Stimulated activated CD4-positive, alpha-beta T cell treated with anti-CD3 and anti-CD28 coated beads, Interleukin-15, amount 100 ng/mL, for 24 hours (primary cell): ENCODE data around the gene CASP1.
"Not testable (repeated sequence)": the region's sequence is repeated elsewhere in the genome, so short reads cannot be mapped to it uniquely, and the experiment has no call there.

Experiments used
- DNase-seq: peaks from one replicate; pipeline ENCODE4 v3.0.0-alpha.2; 2020

CASP1 gene

DNA sequence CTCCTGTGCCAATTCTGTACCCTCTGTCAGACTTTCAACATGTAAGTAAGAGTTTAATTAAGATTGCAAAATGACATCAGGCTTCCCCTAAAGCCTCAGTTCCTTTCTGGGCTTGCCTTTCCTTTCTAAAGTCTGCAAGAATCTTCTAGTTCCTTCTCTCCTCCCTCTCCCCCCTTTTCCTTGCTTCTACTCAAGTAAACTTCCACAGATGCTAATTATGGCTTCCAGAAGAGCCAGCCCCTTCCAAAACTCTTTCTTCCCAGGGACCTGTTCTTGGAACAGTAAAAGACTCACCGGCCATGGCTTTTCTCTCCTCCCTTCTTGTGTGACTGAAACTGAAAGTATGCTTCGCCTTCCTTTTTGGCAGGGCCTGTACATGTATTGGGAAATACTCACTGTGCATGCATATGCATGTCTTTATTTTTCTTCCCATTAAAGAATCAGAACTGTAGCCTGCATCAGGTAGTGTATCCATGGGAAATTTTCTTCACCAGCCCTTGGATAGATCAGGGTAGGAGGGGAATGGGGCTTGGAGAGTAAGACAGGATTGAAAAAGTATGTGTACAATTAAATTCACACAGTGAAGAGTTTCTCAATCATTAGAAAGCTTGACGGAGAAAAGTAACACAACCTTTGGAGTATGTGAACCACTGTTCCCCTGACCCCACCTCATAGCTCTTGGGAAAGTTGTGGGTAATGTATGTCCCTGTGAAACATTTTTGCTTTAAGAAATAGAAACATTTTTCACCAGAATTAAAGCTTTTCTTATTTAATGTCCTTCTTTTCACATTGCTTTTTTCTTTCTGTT is at the start of gene CASP1:
TSS of gene CASP1 (minus strand) at position 332 of the 808 bp plus-strand sequence. CDS start at position 301, 31 bp downstream.
- DNase-seq, result peak; percentile 30

DNA sequence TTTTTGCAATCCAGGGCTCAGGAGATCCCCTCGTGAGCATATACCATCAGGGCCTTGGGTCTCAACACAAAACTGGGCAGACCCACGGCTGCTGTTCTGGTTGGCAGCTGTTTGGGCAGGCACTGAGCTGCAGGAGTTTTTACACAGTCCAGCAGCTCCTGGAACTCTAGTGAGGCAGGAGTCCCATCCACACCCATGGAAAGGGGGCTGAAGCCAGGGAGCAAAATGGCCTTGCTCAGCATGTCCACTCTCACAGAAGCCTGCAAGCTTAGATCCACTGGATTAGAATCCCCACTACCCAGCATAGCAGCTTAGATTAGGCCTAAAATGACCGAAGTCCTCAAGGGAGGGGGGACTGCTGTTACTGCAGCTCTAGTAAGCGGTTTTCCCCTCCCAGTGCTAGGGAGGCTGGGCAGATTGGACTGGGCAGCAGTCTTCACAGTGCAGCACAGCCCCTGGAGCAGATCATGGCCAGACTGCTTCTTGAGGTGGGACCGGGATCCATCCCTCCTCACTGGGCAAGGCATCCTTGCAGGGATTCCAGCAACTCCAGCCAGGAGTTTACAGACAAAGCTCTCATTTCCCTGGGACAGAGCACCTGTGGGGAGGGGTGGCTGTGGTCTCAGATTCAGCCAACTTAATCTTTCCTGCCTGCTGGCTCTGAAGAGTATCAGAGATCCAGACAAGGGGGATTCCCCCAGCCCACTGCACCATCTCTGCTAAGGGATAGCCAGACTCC is 46.6 kb upstream of the CASP1 start:
- no peak for DNase-seq

DNA sequence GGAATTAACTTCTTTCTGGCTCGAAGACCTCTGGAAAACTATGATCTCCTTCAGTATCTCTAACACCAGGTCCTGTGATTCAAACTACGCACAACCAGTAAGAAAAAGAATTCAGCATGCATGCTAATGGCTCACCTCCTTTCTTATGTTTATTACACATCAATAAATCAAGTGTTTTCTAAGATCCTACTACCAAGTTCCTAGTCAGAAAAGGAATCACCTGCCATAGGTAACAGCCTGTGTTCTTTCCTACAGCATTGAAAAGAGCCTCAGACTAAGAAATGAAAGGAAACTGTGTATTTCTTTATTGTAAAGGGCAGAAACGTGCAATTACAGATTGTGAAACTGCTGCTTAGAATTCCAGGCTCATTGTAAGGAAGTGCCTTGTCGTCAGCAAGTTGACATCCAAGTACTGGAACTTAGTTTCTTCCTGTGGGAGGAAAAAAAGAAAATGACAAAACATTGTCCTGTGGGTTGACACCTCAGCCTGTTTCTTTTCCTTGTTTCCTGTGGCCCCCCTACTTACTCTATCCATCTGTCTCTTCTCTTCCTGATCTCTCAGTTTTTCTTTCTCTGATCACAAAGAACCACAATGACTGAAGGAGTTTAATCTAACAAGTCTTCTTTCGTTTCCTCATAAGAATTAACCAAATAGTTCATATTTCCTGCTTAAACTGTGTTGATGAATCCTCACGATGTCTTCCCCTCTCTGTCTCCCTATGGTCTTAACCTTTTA is 45.4 kb upstream of the CASP1 start:
- not testable (repeated sequence) for DNase-seq

DNA sequence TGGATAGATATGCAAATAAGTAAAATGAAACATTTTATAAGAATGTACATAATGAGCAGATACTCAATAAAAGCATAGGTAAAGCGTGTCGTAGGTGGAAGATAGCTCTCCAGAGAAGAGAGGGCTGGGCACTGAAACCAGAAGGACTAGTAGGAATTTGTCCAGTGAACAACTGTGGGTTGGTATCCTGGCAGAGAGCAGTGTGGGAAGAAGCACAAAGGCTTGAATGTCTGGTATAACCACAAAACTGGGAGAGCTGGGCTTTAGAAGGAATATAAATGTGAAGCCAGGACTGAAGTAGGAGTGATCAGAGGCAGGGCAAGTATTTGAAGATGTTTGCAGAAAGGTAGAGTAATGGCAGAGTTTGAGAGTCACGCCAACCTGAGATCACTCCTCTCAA is 43.3 kb upstream of the CASP1 start:
- no peak for DNase-seq

DNA sequence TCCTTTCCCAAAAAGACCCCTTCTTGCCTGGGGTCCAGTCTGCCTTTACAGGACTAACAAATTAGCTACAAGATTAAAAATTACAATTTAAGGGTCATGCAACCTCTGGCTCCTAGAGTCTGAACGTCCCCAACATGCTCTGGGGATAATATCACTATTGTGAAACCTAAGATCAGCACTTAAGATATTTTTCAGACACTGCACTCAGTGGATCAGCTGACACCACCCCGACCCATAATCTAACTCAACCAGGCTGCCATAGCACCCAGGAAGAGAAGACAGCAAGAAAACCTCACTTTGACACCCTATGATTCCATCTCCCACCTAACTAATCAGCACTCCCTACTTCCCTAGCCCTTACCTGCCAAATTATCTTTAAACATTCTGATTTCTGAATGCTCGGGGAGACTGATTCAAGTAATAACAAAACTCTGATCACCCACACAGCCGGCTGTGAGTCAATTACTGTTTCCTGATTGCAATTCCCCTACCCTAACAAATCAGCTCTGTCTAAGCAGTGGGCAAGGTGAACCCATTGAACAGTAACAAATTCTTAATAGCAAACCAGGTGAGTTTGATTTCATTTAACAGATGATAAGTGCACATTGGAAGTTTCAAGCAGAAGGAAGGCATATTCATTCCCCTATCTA is 42.3 kb upstream of the CASP1 start:
- DNase-seq, result peak; percentile 57

DNA sequence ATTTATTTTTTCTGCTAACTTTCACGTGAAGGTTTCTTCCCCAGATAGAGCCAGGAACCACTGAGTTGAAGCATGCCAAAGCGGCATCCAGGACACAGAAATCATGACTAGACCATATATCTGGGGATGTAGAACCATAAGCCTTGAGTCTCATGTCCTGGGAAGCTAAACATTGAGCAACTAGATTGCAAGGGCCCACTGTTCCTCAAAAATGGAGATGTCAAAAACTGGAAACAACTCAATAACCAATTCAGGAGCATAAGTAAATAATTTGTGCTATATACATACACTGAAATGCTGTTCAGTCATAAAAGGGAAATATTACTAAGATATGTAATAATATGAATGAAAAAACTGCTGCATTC is 39.2 kb upstream of the CASP1 start:
- DNase-seq, result no peak

DNA sequence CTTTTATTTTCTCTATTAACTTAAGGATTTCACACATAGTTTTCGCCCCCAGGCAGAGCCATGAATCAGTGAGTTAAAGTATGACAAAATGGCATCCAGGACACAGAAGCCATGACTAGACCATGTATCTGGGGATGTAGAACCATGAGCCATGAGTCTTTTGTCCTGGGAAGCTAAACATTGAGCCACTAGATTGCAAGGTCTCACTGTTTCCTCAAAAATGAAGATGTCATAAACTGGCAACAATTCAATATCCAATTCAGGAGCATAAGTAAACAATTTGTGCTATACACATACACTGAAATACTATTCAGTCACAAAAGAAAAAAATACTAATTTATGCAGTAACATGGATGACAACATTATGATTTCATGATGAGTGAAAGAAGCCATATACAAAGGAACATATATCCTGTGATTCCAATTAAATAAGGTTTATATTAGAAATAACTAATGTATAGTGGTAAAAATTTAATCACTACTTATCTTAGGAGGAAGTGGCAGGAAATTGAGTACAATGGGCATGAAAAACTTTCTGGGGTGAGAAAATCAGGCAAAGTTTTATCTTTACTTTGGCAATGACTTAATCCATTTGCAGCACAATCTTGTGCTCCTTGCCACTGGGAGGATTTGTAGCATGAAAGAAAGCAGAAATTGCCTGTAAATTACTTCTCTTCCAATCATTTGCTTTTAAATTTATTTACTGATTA is 38.7 kb upstream of the CASP1 start:
- no peak for DNase-seq

DNA sequence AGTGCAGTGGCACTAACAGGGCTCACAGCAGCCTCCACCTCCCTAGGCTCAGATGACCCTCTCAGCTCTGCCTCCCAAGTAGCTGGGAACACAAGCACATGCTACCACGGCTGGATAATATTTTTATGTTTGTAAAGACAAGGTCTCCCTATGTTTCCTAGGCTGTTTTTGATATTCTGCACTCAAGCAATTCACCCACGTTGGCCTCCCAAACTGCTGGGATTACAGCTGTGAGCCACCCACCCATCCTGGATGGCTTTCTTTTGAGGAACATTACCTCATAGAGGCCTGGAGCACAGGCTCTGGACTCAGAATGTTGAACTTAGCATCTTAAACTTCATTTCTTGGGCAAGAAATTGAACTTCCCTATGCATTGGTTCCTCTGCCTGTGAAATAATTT is 37.1 kb upstream of the CASP1 start:
- not testable (repeated sequence) for DNase-seq

DNA sequence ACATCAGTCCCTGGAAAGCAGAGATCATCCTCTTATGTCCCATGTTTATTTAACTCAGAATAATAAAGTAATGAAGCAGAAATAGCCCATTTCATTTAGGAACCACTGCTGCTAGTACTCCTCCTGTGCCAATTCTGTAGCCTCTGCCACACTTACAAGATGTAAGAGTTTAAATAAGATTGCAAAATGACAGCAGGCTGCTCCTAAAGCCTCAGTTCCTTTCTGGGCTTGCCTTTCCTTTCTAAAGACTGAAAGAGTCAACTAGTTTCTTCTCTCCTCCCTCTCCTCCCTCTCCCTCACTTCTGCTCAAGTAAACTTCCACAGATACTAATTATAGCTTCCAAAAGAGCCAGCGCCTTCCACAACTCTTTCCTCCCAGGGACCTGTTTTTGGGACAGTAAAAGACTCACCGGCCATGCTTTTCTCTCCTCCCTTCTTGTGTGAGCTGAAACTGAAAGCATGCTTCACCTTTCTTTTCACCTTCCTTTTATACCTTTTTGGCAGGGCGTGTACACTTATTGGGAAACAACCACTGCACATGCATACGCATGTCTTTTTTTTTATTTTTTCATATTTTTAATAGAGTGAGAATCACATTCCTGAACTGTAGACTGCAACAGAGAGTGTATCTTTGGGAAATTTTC is 36.3 kb upstream of the CASP1 start:
- peak; percentile 6 for DNase-seq

DNA sequence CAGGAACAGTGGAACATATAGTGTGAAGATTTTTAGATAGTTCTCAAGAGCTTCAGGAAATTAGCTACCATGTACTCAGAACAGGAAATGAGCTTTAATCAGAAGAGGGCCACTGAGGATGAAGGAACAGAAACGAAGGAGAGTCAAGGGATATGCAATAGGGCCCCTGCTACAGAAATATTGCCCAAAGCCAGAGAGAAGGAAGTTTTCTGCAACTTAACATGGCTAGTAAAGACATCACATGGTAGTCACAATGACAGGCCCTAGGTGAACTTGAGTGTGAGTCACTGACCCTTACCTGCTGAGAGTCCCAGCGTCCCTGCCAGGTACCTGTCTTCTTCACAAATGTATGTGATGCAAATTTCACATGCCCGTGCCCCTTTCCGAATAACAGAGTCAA is 35.4 kb upstream of the CASP1 start:
- DNase-seq, result no peak

DNA sequence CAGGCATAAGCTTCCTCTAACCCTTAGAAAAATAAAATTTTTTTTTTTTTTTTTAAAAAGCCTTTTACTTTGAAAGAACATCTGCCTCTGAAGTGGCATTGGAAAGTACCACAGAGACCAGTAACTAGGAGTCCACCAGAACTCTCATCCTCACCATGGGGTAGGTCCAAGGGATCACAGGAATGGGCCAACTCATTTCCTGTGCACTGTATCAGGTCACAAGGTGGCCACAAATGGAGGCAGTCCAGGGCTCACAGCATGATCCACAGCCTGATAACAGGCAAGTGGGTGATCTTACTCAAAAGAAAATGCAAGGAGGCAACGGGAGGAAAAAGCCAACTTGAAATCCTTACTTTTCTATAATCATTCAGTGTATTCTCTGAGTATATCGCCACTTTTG is 34.8 kb upstream of the CASP1 start:
- not testable (repeated sequence) for DNase-seq

DNA sequence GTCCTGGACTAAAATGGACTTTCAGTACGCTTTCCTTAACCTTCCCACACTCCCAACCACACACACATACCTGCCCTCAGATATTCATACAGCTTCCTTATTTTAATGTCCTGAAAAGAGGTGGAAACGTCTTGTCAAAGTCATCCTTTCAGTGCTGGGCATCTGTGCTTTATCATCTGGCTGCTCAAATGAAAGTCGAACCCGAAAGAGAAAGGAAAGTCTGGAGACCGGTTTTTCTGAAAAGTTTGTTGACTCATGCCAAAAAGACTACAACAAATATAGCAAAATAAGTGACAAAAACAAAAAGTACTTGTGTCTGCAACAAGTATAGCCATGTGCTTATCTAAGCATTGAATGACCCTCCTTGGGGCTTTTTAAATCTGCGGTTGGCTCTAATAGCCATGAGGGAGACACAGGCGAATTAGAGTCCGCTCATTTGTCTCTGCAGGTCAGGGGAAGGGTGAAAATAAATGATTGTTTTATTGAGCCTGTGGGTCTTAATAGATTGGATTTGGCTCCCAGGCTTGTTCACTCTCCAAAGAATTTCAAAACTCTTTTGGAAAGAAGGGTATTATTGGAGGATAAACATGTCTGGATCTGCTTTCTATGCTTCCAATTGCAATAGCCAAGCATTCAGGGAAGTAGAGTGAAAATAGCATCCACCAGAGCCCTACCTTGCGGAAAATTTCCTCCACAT is 28.4 kb upstream of the CASP1 start:
- not testable (repeated sequence) for DNase-seq

DNA sequence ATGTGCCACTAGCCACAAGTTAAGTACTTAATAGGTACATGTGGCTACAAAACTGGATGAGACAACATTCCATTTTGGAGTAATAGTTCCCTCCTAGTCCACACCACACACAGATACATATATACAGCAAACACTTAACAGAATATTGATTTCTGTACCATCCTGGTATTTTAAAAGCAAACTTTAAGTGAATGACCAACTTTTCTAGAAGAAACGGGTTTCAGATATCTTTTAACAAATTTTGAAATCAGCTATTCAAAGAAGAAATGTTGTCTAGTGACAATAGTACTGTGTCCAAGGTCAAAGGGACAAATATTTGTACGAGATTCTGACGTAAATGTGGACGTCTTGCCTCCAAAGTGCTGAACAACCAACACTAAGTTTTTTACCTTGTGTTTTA is 22.5 kb upstream of the CASP1 start:
- DNase-seq, result no peak

DNA sequence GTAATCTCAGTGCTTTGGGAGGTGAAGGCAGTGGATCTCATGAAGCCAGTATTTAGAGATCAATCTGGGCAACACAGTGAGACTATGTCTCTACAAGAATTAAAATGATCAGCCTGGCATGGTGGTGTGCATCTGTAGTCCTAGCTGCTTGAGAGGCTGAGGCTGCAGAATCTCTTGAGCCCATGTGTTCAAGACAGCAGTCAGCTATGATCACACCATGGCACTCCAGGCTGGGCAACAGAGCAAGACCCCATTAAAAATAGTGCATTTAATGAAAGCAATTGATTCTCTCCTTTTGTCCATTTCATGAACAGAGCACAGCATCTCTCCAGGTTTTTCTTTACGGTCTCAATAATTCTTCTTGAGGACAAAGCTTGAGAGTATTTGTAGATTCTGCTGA is 21.5 kb upstream of the CASP1 start:
- no peak for DNase-seq

DNA sequence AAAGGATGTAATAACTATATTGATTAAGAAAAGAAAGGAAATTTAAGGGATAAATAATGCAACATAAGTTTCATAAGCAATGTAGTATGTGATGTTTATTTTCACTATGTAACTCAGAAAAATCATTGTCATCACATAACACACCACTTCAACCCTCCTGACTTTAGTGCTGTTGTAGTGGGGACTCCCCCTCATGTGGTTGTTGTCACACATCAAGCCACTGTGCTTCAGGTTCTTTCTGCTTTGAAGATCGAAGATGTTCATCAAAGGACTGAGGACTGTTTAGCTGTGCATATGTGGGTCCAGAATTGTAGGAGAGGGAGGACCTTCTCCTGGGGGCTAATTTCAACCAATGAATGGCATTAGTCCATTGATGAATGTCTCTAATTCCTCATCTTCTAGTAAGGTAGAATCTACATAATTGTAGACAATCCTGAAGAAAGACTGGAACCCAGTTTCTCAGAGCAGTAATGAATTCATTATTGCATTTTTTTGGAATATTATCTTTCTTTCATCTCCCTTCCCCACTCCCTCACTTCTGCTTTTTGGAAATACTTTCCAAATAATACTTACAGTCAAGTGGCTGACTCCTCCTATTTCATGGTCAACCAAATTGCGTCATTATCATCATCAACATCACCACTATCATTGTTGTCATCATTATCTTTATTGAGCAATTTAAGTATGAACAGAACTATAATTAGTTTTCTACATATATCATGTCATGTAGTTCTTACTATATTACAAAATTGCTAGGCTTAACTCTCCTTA is 20.0 kb upstream of the CASP1 start:
- no peak for DNase-seq

DNA sequence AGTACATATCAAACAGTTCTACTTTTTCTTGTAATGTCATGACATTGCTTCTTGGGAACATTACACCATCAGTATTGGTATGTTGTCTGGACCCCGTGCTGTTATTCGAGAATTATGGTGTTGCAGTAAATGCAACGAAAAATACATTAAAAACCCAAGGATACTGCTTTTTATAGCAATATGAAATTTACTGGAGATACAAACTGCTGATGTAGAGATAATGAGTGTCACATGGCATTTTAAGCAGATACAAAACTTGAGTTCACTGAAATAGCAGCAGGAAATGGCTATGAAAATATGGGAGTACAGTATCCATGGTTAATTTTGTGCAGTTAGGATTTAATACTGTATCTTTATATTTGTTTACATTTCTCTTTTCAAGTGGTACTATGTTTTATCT is 17.5 kb upstream of the CASP1 start:
- no peak for DNase-seq

DNA sequence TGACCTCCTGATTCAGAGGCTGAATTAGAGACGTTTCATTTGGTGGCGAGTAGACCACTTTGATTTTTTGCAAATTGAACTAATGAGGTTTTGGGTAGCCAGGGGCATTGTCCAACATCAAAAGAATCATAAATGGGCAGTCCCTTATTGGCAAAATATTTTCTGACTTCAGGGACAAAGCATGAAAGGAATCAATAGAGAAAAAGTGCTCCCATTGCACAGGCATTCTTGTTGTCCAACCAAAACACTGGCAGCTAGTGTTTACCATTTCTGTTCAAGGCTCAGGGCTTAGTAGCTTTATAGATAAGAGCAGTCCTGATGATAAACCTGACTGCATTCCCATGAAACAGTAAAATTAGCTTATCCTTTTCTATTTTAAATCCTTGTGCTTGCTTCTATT is 16.6 kb upstream of the CASP1 start:
- DNase-seq, result no peak

DNA sequence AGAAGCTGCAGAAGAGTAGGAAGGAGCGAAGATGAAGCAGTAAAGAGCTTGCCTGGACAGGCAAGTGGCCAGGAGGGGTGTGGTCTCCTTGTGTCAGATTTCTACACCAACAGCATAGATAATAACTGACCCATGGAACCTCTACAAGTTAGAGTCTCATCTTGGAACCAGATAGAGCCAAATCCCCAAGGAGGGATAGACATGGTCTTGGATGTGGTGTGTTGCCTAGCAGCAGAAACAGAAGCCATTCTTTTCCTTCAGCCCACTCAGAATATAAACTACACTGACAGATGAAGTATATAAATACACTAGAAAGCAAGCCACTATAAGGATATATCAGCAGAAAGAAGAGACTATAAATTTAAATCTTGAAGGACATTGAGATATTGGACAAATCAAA is 14.5 kb upstream of the CASP1 start:
- DNase-seq, result no peak

DNA sequence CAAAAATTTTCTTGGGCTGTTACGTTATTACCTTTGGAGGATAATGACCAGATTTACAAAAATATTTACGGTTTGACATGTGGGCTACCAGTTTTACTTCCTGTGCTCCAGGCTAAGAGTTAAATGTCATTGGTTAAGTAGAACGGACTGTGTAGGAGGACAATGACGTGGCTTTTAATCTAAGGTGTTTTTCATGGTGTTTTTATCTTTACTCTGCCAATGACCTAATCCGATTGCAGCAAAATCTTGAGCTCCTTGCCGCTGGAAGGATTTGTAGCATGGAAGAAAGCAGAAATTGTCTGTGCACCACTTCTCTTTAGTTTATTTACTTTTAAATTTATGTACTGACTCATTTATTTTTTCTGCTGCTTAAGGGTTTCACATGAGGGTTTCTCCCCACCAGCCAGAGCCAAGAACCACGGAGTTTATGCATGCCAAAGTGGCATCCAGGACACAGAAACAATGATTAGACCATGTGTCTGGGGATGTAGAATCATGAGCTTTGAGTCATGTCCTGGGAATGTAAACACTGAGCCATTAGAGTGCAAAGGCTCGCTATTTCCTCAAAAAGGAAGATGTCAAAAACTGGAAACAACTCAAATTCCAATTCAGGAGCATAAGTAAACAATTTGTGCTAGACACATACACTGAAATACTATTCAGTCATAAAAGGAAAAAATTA is 12.1 kb upstream of the CASP1 start:
- no peak for DNase-seq
